Non-pigmented ciliary epithelial cell (primary cell): ENCODE measurements around the gene DPF3.

Experiments used
- DNase-seq: peaks from one replicate; pipeline ENCODE4 v3.0.0-alpha.2; 2010; ENCODE audit warnings: low read depth

The DPF3 gene

GRCh38 chr14:72644758-72645489 is 249.0 kb downstream of the DPF3 start:
- no peak for DNase-seq

DNA sequence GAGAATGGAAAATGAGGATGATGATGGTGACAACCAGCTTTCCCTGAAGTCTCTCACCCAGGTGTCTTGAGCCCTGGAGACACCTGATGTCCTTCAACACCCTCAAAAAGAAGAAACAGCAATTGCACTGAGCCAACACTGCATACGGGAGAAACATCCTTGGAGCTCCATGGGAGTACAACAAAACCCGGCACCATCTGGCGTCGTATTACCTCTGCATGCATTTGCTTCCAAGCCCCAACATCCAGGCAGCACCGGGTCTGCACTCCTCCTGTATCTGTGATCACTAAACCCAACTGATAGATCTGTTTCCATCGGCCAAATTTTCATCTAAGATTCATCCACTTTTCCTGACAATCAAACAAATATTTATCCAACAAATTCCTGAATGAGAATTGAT is 249.9 kb downstream of the DPF3 start:
- DNase-seq, result no peak

DNA sequence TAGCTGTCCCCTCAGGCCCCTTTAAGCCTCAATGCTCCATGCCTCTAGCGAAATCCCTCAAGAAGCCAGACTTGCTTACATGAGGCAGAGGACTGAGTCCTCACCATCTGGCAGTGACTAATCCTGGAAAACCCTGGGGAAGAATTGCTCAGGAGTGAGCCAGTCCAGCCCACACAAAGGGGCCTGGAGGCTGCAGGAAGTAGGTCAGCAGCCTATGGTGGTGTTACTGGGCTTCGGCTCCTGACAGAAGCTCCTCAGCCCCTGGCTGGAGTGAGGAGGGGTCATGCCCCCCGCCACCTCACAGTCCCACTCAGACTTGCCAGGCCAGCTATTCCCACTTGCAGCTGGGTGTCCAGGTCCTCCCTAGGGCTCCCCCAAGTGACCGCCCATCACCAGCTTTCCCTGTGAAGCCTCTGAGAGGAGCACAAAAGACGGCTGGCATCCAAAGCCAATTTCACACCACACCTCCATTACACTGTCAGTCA is 250.5 kb downstream of the DPF3 start:
- DNase-seq, result peak; percentile 97

- no peak for DNase-seq
Measured at GRCh38 chr14:72640911-72641485, 252.9 kb downstream of the DPF3 start.

- no peak for DNase-seq
Measured at GRCh38 chr14:72638021-72638420, 255.9 kb downstream of the DPF3 start.

DNA sequence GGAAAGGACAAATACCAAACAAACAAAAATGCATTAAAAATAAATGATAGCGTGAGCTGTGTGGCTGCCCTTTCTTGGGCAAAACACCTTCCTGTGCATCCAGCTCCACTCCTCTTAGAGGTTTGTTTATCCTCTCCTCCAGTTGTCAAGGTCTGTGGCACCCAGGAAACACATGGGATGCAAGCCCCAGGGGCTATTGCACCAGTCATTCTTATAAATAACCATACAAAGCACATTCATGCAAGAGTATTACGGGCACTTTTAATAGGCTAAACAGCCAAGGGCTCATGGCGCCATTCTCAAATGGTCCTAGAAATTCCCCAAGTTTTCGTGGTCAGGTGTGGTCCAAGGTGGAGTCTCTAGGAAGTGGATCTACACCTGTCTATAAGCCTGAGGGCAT is 257.0 kb downstream of the DPF3 start:
- DNase-seq, result no peak

DNA sequence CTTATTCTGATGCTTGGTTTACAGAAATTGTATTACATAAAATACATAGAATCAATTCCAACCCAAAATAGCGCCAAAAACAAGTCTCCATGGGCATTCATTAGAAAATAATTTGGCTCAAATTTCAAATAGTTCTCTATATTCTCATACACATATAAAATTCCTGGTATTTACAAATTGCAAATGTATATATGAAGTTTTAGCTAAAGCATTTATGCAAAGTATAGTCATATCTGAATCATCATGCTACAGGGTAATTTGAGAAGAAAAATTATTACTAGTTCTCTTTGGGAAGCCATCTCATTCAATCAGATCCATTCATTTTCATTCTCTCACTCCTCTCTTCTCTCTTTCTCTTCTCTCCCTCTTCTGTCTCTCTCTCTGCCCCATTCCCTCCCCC is 257.8 kb downstream of the DPF3 start:
- DNase-seq, result no peak

- no peak for DNase-seq
Measured at GRCh38 chr14:72634691-72635616, 258.9 kb downstream of the DPF3 start.

DNA sequence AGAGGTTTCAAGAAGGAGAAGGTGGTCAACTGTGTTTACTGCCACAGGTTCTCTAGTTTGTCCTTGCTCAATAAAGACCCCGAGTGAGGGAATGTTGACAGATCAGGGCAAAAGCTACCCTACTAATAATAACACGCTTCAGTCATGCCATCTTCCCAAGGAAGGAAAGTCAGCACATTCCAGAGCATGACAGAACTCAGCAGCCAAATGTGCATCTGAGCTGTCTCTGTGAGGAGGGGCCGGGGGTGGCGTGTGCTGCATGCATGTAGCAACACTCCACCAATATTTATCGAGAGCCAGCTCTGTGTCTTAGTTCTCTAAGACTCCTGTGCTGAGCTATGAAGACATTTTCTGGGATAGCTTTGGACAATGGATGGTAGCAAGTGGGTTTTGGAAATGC is 260.4 kb downstream of the DPF3 start:
- DNase-seq, result no peak

- no peak for DNase-seq
Measured at GRCh38 chr14:72632727-72633126, 261.2 kb downstream of the DPF3 start.

DNA sequence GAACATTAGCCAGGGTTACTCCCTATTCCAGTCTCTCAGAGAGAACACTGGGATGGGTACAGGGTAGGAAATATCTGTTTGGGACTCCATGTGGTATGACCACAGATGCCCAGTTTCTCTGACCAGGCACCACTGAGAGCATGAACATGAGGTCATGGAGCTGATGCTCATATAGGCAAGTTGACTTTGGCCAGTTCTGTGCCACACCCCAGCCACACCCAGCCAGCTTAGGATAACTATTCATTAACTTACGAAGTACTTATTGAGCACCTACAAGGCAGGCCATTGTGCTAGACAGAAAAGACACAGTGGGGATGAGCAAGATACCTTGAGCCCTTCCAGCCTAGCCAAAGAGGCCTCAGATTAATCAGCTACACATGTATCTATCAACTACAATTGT is 262.5 kb downstream of the DPF3 start:
- no peak for DNase-seq

- no peak for DNase-seq
Measured at GRCh38 chr14:72630374-72630773, 263.5 kb downstream of the DPF3 start.

DNA sequence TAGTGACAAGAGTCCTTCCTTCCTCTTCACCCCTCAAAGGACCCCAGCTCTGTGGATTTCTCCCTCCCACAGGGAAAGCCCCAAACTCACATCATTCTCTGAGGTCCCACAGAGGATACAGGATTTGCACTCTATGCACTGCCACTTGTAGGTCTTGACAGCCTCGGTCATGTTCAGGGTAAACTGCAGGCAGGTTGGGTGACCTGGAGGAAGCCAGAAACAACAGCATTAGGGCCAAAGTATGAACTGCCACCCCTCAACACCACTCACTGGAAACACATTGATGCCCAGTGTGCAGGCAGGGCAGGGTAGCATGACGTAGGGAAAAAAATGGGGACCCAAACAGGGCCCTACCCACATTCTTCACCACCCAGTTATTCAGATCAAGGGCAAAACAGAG is 264.4 kb downstream of the DPF3 start:
- DNase-seq, result no peak

GRCh38 chr14:72625689-72626088 is 268.2 kb downstream of the DPF3 start:
- no peak for DNase-seq

DNA sequence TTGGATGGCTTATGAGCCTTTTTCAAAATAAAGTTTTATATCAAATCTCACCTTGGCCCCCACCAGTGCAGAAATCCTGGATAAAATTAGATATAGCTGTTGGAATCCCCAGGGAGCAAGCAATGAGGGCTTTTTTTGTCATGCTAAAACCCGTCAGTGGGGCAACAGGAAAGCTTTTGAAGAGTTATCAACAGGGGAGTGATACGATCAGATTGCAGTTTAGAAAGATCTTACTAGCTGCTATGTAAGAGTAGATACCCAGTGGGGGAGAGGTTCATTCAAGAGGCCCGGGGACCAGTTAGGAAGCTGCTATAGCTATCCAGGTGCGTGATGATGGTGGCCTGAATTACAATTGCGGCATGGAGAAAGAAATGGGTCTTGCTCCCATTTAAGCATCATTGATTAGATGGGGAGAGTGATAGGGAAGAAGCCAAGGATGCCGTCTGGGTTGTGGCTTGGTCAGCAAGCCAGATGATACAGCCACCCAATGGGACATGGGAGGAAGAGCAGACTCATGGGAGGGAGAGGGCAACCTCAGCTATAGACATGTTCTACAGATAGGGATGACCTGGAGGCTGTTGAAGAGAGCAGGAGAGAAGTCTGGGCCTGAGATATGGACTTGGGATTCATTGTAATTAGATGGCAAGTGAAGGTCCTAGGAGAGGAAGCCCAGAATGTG is 272.4 kb downstream of the DPF3 start:
- DNase-seq, result no peak

GRCh38 chr14:72619881-72620280 is 274.0 kb downstream of the DPF3 start:
- no peak for DNase-seq

DNA sequence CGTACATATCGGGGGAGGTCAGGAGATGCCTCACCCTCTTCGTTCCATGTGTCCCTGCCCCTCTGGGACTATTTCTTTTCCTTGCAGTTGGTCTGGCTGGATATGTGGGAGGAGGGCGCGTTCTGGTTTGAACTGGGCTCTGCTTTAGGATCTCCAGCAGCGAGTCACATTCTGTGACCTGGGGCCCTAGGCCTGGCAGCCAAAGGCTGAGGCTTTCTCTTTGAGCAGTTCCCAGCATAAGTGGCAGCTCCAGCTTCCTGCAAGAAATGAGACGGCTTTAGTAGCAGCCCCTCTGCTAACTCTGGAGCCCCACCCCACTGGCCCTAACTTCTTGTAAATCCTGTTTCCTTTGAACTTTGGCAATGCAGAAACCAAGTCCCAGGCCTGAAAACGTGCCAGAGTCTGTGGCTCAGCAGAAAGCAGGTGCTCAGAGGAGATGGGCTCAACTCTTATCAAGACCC is 274.8 kb downstream of the DPF3 start:
- no peak for DNase-seq

DNA sequence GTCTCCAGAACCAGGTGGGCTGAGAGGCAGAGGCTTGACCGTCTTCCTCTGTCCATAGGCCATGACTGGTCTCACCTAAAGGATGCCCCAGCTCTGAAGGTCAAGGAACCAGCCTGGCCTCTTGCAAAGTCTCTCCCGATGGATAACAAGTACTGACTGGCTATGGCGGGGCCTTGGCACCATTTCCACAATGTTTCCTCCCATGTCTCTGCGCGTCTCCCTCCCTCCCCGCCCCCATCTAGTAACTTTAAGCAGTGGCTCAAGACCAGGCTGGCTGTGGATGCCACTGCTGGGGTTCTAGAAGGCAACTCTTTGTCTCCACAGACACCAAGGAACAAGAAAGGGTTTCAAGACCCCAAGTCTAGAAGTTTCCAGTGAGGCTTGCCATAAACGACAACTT is 275.5 kb downstream of the DPF3 start:
- no peak for DNase-seq

GRCh38 chr14:72617391-72618031 is 276.4 kb downstream of the DPF3 start:
- DNase-seq, result no peak

- DNase-seq, result no peak
Measured at GRCh38 chr14:72616811-72617210, 277.1 kb downstream of the DPF3 start.

DNA sequence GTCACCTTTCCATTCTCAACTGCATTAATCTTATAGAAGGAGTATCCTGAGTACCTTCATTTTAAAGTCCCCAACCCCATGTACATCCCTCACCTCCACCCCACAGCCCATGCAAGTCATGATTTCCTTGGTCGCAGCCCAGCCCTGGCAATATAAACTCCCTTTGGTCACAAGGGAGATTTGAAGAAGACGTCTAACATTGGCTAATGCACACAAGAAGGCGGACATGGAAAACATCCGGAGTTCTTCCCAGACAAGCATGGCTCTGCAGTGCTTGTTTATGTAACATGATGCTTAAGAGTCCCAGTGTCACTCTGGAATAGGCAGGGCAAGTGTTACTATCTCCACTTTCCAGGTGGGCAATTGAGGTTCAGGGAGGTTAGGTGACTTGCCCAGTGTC is 277.6 kb downstream of the DPF3 start:
- no peak for DNase-seq
